HFFc6 (cell line): ENCODE data around the gene AQP4. TPM values are rescaled to one million over a fixed set of nuclear protein-coding genes. Genes with fewer than 3 reads are reported as not detected.

Source experiments
- DNase-seq: peaks from one replicate; pipeline ENCODE4 v3.0.0-alpha.2; 2018
- H3K27ac Mint-ChIP-seq: 2 replicates; pipeline ENCODE4 v1.8.0; 2020; ENCODE audit warnings: mild to moderate bottlenecking, mixed read lengths
- H3K27me3 Mint-ChIP-seq: 2 replicates; pipeline ENCODE4 v1.8.0; 2021; ENCODE audit warnings: mild to moderate bottlenecking, moderate library complexity, mixed read lengths; ENCODE audit not compliant: insufficient read depth
- H3K36me3 Mint-ChIP-seq: 2 replicates; pipeline ENCODE4 v1.8.0; 2021; ENCODE audit warnings: low read depth, mixed read lengths
- H3K4me1 Mint-ChIP-seq: 2 replicates; pipeline ENCODE4 v1.8.0; 2020; ENCODE audit warnings: low read depth, mixed read lengths
- H3K4me3 Mint-ChIP-seq: 2 replicates; pipeline ENCODE4 v1.8.0; 2020; ENCODE audit warnings: mild to moderate bottlenecking, moderate library complexity, mixed read lengths
- H3K9me3 Mint-ChIP-seq: 2 replicates; pipeline ENCODE4 v1.8.0; 2020; ENCODE audit warnings: mild to moderate bottlenecking, mixed read lengths
- long read RNA-seq: library from polyadenylated mRNA; unstranded; transcript quantifications from one replicate; pipeline ENCODE4 v2.0.0, GENCODE V29; 2019
- total RNA-seq, 6 experiments: library from RNA; stranded (reverse); fragmentation: NEBNext Ultra II Directional; extraction: Animal tissue kit (Norgen Biotek cat#: 25700); gene quantifications; 2 replicates in 1 of 6; 3 replicates in 5 of 6; pipeline ENCODE4 v1.2.3, GENCODE V29; 2021
- TF ChIP-seq, protein P1 (sequence below): fragments of 200-600 bp; sonication (generic); IDR thresholded peaks from 2 replicates; pipeline ENCODE4 v1.5.0; 2021; ENCODE audit warnings: antibody characterized with exemption, mild to moderate bottlenecking

The AQP4 gene, protein sequence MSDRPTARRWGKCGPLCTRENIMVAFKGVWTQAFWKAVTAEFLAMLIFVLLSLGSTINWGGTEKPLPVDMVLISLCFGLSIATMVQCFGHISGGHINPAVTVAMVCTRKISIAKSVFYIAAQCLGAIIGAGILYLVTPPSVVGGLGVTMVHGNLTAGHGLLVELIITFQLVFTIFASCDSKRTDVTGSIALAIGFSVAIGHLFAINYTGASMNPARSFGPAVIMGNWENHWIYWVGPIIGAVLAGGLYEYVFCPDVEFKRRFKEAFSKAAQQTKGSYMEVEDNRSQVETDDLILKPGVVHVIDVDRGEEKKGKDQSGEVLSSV
- not detected for total RNA-seq
- long read RNA-seq: 0 reads

DNA sequence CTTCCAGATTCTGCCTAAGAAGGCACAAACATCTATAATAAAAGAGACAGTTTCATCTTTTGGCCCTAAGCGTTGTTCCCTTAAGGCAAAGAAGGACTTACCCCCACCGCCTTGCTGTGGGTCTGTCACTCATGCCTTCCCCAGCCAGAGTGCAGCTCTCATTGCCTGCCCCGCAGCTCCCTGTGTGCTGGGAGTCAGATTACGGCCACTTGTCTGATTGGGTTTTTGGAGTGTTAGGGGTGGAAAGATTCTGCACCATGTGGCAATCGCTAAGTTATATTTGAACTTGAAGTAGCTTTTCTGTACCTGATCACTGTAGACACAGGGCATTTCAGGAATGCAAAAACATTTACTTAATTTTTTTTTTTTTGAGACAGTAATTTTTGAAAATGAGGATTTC is at the start of gene AQP4:
TSS of gene AQP4 (minus strand) at position 151 of the 400 bp plus-strand sequence. CDS start at position 133, 18 bp downstream.
- Mint-ChIP-seq H3K27ac (no peak within 1 kb of the TSS), H3K4me3 (no peak within 1 kb of the TSS), H3K27me3 (no peaks in the 10 kb centered on the region; the same call in 1 of the 2 replicates), H3K36me3 (no peaks in the 10 kb centered on the region), H3K4me1 (no peaks in the 10 kb centered on the region), H3K9me3 (peaks cover 32% of the 10 kb centered on the region)
- TF ChIP-seq, protein P1, sequence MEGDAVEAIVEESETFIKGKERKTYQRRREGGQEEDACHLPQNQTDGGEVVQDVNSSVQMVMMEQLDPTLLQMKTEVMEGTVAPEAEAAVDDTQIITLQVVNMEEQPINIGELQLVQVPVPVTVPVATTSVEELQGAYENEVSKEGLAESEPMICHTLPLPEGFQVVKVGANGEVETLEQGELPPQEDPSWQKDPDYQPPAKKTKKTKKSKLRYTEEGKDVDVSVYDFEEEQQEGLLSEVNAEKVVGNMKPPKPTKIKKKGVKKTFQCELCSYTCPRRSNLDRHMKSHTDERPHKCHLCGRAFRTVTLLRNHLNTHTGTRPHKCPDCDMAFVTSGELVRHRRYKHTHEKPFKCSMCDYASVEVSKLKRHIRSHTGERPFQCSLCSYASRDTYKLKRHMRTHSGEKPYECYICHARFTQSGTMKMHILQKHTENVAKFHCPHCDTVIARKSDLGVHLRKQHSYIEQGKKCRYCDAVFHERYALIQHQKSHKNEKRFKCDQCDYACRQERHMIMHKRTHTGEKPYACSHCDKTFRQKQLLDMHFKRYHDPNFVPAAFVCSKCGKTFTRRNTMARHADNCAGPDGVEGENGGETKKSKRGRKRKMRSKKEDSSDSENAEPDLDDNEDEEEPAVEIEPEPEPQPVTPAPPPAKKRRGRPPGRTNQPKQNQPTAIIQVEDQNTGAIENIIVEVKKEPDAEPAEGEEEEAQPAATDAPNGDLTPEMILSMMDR: no peak
- DNase-seq: no peak

DNA sequence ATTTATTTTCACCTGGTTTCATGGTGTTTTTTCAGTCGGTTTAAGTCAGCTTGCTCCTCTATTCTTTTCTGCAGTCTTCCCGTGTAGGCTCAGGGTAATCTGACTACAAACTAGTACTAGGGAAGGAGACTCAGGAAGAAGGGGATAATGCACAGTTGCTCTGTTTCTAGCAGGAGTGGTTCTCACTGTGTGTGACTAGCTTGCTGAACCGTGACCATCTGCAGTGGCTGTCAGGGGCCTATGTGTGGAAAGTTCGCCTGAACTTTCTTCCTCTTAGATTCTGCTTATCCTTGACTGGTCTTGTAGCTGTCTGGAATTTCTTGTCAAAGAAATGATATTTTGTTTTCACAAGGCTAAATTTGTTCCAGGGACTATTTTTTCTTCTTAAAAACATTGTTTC is 46.3 kb upstream of the AQP4 start:
- no peaks in the 10 kb centered on the region; the same call in 1 of the 2 replicates for H3K36me3 Mint-ChIP-seq
- TF ChIP-seq, protein P1: no peak

DNA sequence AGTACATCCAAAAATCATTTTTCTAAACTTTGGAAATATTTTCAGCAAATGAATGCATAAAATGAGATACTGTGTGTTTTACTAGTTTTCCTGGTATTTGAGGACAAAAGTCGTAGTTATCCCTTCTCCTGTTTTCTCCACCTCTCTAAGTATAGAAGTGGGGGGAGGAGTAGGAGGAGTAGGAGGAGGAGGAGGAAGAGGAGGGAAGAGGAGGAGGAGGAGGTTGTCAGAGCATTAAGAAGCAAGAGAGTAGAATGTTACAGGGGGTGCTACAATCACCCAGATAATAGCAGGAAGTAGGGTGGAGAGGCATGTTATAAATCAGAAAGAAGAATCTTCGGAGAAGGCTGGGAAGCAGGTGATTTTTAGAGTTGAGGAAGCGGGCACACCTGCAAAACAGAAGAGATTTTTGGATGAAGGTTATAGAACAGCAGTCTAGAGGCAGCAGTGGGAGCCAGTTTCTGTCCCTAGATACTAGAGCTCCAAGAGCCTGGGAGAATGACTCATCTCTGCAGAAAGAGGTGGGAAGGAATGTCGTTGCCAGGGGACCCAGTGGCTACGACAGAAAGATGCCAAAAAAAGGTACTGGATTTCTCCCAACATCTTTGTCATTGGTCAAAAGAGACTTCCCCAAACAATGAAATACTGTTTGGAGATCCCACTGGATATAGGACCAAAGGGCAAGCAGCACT is 44.2 kb upstream of the AQP4 start:
- no peaks in the 10 kb centered on the region; the same call in 1 of the 2 replicates for H3K36me3 Mint-ChIP-seq
- peaks cover 36% of the 10 kb centered on the region for H3K9me3 Mint-ChIP-seq
- no peaks in the 10 kb centered on the region for H3K4me1 Mint-ChIP-seq
- DNase-seq: no peak
- no peaks in the 10 kb centered on the region for H3K27me3 Mint-ChIP-seq
- TF ChIP-seq, protein P1: no peak
- H3K4me3 Mint-ChIP-seq: no peak overlapping the region
- H3K27ac Mint-ChIP-seq: no peak overlapping the region

More for the DNA sequence above, 46.3 kb upstream of the AQP4 start:
- DNase-seq: no peak
- Mint-ChIP-seq H3K9me3 (peaks cover 30% of the 10 kb centered on the region), H3K4me1 (no peaks in the 10 kb centered on the region), H3K4me3 (no peak overlapping the region), H3K27ac (no peak overlapping the region), H3K27me3 (no peaks in the 10 kb centered on the region)

DNA sequence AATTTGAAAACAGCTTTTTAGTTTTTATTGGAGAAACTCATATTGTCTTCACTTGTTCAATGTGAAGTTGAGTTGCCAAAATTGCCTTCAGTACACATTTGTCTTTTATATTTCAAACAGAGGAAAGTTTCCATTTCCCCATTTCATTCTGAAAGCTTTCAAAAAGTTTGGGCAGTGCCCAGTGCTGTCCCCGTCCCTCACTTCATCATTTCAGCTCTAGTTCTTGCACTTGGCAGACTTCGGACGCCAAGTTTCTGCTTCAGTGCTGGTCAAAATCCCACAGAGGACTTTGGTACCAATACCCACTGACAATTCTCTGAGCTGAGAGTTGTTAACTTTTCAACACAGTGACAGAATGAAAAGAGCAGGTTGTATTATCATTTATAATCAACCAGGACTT is 43.4 kb upstream of the AQP4 start:
- H3K27ac Mint-ChIP-seq: no peak overlapping the region
- H3K4me3 Mint-ChIP-seq: no peak overlapping the region
- TF ChIP-seq, protein P1: no peak
- H3K27me3 Mint-ChIP-seq: no peaks in the 10 kb centered on the region
- no peaks in the 10 kb centered on the region for H3K4me1 Mint-ChIP-seq
- peaks cover 4% of the 10 kb centered on the region for H3K36me3 Mint-ChIP-seq
- no peak for DNase-seq
- peaks cover 43% of the 10 kb centered on the region for H3K9me3 Mint-ChIP-seq

DNA sequence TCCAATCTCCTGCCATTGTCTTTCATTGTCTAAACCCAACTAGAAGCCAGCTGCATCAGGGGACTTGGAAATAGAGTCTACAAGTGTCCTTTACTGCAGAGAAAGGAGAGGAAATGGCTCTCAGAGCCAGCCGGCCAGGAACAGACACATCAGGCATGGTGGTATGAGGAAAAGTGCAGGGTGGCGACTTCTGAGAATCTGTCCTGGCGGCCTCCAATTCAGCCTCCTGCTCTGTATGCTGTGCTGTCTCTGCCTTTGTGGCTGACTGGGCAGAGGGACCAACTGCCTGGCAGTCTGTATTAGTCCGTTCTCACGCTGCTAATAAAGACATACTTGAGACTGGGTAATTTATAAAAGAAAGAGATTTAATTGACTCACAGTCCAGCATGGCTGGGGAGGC is 36.8 kb upstream of the AQP4 start:
- Mint-ChIP-seq H3K9me3 (peaks cover 56% of the 10 kb centered on the region), H3K4me1 (no peaks in the 10 kb centered on the region), H3K36me3 (peaks cover 5% of the 10 kb centered on the region; the same call in 1 of the 2 replicates), H3K4me3 (no peak overlapping the region), H3K27me3 (no peaks in the 10 kb centered on the region), H3K27ac (no peak overlapping the region)
- TF ChIP-seq, protein P1: no peak
- no peak for DNase-seq
